GM21529 (cell line): ENCODE measurements around the gene TTC31.
"Not testable (repeated sequence)": the region's sequence is repeated elsewhere in the genome, so short reads cannot be mapped to it uniquely, and the experiment has no call there.

ENCODE experiments used
- ATAC-seq: cut with Tn5 transposase; IDR thresholded peaks from one replicate; pipeline ENCODE4 v1.9.1; 2021; ENCODE audit not compliant: unreplicated experiment

Gene TTC31

GRCh38 chr2:74483675-74484164 lies 839 bp downstream of the TTC31 start:
- ATAC-seq: not testable (repeated sequence)

DNA sequence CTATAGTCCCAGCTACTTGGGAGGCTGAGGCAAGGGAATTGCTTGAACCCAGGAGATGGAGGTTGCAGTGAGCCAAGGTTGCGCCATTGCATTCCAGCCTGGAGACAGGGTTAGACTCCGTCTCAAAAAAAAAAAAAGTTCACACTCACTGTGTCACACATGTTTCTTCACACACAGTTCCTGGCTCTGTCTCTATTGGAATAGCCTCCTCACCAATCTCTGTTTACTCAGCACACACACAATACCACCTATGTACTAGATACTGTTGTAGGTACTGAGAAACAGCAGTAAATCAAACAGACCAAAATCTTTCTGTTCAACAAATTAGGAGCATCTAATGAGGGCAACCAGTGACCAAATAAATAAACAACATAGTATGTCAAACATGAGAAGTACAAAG lies 3.3 kb downstream of the TTC31 start:
- no peak for ATAC-seq

DNA sequence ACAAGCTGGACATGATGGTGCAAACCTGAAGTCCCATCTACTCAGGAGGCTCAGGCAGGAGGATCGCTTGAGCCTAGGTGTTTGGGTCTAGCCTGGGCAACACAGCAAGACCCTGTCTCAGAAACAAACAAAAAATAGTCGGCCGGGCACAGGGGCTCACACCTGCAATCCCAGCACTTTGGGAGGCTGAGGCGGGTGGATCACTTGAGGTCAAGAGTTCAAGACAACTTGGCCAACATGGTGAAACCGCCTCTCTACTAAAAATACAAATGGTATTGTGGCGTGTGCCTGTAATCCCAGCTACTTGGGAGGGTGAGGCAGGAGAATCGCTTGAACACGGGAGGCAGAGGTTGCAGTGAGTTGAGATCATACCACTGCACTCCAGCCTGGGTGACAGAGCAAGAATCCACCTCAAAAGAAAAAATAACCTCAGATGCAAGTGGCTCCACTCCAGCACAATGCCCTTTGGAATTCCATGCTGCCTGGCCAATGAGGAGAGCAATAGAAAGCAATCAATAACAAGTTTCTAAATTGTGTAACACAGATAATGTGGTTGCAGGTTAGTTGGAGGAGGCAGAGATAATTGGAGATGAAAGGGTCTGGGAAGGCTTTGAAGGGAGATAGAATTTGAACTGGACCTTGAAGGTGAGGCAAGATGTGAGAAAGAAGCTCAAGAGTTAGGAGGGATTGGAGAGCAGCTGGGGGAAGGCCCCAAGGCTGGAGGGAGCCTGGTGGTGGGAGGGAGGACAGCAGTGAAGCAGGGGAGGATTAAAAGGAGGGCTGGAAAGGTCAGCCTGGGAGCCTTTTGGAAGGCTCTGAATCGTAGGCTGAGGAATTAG lies 6.0 kb downstream of the TTC31 start:
- no peak for ATAC-seq

- ATAC-seq: no peak
These were observed 7.0 kb downstream of the TTC31 start for GRCh38 chr2:74489906-74490305.

GRCh38 chr2:74491648-74492544 lies 9.0 kb downstream of the TTC31 start:
- ATAC-seq: no peak

DNA sequence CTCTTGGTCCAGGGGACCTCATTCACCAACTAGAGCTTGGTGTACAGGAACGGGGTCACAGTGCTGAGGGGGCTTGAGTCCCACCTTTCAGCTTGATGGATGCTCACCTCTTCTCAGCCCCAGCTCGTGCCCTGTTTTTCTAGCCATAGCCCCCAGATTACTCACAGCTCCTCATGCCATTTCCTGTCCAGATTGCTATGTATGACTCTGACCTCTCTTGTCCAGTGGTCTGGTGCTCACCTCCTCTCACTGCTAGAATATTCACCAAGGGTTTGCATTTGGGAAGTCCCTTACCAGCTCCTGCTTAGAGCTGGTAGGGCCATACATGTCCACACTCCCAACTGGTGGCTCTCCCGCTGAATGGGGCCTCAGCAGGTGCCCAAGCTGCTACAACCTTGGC lies 10.7 kb downstream of the TTC31 start:
- no peak for ATAC-seq

DNA sequence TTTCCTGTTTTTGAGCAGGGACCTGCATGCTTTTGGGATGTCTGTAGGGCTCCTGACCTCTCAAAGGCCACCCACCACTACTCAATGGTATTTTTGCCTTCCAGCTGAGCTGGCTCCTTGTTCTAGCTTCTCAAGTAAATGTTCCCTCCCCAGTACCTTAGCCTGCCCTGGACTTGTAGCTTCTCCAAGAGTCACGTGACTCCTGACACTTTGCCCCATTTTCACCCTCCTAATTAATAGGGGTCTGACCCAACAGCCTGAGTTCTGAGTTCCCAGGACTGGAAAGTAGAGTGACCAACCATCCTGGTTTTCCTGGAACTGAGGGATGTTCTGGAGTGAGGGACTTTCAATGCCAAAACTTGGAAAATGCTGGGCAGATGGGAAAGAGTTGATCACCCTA lies 12.6 kb downstream of the TTC31 start:
- no peak for ATAC-seq

DNA sequence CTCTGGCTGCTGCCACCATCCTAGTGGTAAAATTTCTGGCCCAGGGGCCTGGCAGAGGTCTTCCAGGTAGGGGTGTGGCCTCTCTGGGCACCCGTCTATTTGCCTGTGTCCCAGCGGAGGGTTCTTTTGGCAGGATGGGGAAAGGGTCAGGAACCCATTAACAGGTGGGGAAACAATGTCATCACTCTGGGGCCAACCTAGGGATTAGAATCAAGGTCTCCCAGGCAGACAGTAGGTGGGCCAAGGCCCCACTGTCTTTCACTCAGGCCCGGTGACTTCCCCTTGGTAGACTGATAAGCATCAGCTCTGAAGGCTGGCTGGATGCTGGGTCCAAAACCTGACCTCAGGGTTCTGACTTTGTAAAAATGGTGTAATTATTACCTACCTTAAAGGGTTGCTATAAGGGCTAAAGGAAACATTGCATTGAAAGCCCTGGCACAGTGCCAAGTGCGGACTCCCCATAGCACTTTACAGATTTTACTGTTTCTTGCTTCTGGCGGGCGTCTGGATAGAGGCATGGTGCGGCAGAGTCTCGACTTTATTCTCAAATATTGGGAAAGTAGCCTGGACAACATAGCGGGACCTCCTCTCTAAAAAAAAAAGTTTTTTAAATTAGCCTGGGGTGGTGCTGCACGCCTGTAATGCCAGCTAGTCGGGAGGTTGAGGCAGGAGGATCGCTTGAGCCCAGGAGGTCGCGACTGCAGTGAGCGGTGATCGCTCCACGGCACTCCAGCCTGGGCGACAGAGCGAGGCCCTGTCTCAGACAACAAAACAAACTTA lies 14.3 kb downstream of the TTC31 start:
- ATAC-seq: no peak

DNA sequence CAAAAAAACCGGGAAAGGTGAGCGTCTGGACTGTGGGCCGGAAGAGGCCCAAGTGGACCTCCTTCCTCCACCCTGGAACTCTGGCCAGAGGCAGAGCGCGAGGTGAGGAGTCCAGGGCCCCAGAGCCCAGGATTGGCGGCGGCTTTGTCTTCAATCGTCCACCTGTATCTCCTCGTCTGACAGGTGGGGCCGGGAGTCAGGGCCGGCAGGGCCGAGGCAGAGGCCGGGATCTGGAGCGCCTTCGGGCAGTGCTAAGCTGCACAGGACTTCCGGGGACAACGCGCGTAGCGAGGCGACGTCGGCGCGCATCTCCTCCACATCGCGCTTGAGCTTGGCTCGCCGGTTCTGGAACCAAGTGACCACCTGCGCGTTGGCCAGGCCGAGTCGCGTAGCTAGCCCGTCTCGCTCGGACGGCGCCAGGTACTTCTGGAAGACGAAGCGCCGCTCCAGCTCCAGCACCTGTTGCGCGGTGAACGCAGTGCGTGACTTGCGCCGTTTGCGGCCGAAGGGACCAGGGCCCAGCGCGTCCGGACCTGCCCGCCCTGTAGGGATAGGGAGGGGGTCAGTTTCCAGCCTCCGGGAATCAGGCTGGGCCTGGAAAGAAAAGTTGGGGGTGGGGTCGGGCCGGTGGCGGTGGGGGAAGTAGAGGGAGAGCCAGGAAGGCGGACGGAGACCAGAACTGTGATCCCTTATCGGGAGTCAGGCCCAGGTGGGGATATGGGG lies 15.1 kb downstream of the TTC31 start:
- peak; percentile 36 for ATAC-seq

GRCh38 chr2:74498500-74499266 lies 15.8 kb downstream of the TTC31 start:
- ATAC-seq: no peak

DNA sequence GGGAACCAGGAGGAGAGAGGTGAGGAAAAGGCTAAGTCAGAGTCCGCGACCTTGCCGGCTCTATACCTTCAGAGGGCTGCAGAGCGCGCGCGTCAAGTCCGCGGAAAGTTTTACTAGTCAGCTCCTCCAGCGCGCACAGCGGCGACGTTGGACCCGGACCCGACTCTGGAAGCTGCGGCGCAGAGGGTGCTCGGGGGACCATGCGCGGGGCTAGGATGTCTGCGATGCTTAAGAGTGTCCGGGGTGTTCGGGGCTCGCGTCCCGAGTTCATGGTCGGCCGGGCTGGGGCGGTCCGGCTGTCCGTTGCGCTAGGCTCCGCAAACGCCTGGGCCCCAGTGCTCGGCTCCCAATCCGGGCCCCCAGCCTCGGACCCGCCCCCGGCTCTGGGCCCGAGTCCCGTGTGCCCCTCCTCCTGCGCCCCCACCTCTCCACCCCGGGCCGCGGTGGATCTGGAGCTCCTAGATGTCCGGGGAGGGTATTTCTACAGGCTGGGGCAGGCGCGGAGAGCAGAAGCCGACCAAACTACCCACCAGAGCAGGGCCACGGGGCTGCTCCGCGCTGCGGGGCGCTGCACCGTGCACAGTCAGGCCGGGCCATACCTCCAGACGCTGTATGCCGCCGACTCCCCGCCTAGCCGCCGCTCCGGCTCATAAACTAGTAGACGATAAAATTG lies 16.5 kb downstream of the TTC31 start, which contains the start of gene LBX2:
TSS of gene LBX2 (minus strand) at position 337 of the 673 bp plus-strand sequence. CDS start at position 271, 66 bp downstream.
- no peak for ATAC-seq

- ATAC-seq: no peak
These were observed 17.2 kb downstream of the TTC31 start for GRCh38 chr2:74499940-74500577.

- ATAC-seq: no peak
These were observed 17.7 kb downstream of the TTC31 start for GRCh38 chr2:74500578-74500946.

DNA sequence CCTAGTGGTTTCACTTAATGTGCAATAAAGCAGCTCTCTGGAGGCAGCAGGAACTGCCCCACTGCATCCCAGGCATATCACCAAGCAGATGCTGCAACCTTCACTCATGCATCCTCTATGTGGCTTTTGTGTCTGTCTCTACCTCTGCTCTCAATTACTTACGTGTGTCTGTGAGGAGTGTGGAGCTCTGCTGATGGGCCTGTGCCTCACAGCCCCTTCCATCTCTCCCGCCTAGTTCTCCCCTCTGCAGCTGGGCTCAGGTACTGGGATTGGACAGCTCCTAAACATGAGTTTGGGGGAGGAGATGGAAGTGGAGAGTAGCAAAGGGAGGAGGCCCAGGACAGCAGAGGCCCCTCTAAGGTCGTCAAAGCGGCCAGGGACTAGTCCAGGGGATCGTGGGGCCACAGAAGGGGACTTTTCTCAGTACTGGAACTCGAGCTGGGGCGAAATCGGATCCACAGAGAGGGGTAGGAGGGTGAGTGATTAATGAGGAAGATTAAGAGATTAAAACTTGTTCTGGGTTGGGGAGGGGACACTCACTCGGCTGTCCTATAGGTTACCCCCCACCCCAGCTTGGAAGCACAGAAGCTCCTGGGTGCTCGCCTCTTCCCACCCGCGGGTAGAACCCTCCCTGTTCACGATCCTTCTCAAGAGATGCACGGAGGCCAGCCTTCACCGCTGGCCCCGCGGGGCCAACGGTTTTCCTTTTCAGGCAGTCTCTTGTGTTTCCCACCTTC lies 18.6 kb downstream of the TTC31 start:
- no peak for ATAC-seq

GRCh38 chr2:74502147-74502719 lies 19.4 kb downstream of the TTC31 start:
- ATAC-seq: no peak

- ATAC-seq: peak; percentile 36
These were observed 20.0 kb downstream of the TTC31 start for GRCh38 chr2:74502720-74503505.
